Neural progenitor cell (in vitro differentiated cells): ENCODE data around the gene RAB13. TPM values are rescaled to one million over a fixed set of nuclear protein-coding genes. Genes with fewer than 3 reads are reported as not detected.

Source experiments
- DNase-seq: peaks from one replicate; pipeline ENCODE4 v3.0.0-alpha.2; 2016; ENCODE audit warnings: low spot score
- H2AFZ ChIP-seq: fragments of 200-600 bp; sonication (generic); replicated peaks from 2 replicates; pipeline ENCODE4 v1.6.1; 2016; ENCODE audit warnings: antibody characterized with exemption
- H3F3A ChIP-seq: fragments of 200-600 bp; sonication (generic); 2 replicates; pipeline ENCODE4 v1.6.1; 2016; ENCODE audit warnings: antibody characterized with exemption, low read depth
- H3K27ac ChIP-seq: fragments of 200-600 bp; sonication (generic); 2 replicates; pipeline ENCODE4 v1.5.1; 2016; ENCODE audit warnings: mild to moderate bottlenecking
- H3K27me3 ChIP-seq: fragments of 200-600 bp; sonication (generic); 2 replicates; pipeline ENCODE4 v1.6.1; 2016; ENCODE audit warnings: mild to moderate bottlenecking, moderate library complexity
- H3K36me3 ChIP-seq: fragments of 200-600 bp; sonication (generic); 2 replicates; pipeline ENCODE4 v1.5.1; 2016
- H3K4me1 ChIP-seq: fragments of 200-600 bp; sonication (generic); 2 replicates; pipeline ENCODE4 v1.6.1; 2016; ENCODE audit warnings: mixed run types
- H3K4me2 ChIP-seq: fragments of 200-600 bp; sonication (generic); 2 replicates; pipeline ENCODE4 v1.6.1; 2016
- H3K4me3 ChIP-seq: fragments of 200-600 bp; sonication (generic); 2 replicates; pipeline ENCODE4 v1.5.1; 2016
- H3K79me2 ChIP-seq: fragments of 200-600 bp; sonication (generic); 2 replicates; pipeline ENCODE4 v1.6.1; 2016; ENCODE audit warnings: low read depth
- H3K9ac ChIP-seq: fragments of 200-600 bp; sonication (generic); 2 replicates; pipeline ENCODE4 v1.6.1; 2016
- H3K9me3 ChIP-seq: fragments of 200-600 bp; sonication (generic); 2 replicates; pipeline ENCODE4 v1.5.1; 2016; ENCODE audit warnings: low read depth
- H4K20me1 ChIP-seq: fragments of 200-600 bp; sonication (generic); 2 replicates; pipeline ENCODE4 v1.6.1; 2016; ENCODE audit warnings: low read depth
- H3K27ac Mint-ChIP-seq: 3 replicates; pipeline ENCODE4 v1.8.0; 2021; ENCODE audit warnings: mixed read lengths
- H3K27me3 Mint-ChIP-seq: 2 replicates; pipeline ENCODE4 v1.8.0; 2022; ENCODE audit warnings: low read depth, mild to moderate bottlenecking, inconsistent platforms, moderate library complexity, mixed read lengths; ENCODE audit not compliant: insufficient read depth
- H3K36me3 Mint-ChIP-seq: 3 replicates; pipeline ENCODE4 v1.8.0; 2021; ENCODE audit warnings: mixed read lengths
- H3K4me1 Mint-ChIP-seq: 3 replicates; pipeline ENCODE4 v1.8.0; 2021; ENCODE audit warnings: mixed read lengths
- H3K4me3 Mint-ChIP-seq: 3 replicates; pipeline ENCODE4 v1.8.0; 2021; ENCODE audit warnings: mild to moderate bottlenecking, moderate library complexity, mixed read lengths
- H3K9me3 Mint-ChIP-seq: 3 replicates; pipeline ENCODE4 v1.8.0; 2020; ENCODE audit warnings: mixed read lengths
- EZH2 ChIP-seq: fragments of 200-600 bp; sonication (generic); IDR thresholded peaks from 2 replicates; pipeline ENCODE4 v1.6.1; 2017; ENCODE audit warnings: antibody characterized with exemption, mild to moderate bottlenecking, moderate library complexity
- EZH2phosphoT487 ChIP-seq: fragments of 200-600 bp; sonication (generic); IDR thresholded peaks from 2 replicates; pipeline ENCODE4 v1.6.1; 2017; ENCODE audit warnings: antibody characterized with exemption
- microRNA-seq: library from miRNA; unstranded; fragments of <30 nt; microRNA quantifications from one replicate; pipeline ENCODE4, GENCODE V29; 2016
- small RNA-seq: library from RNA; depleted of rRNA; stranded (forward); fragments of <200 nt; gene quantifications from one replicate; pipeline ENCODE3, GENCODE V24; 2015
- total RNA-seq: library from RNA; depleted of rRNA; stranded (reverse); fragments of >200 nt; gene quantifications from 2 replicates; pipeline ENCODE4 v1.2.3, GENCODE V29; 2015; ENCODE audit warnings: low replicate concordance
- TF ChIP-seq, protein P1 (sequence below): fragments of 200-600 bp; sonication (generic); IDR thresholded peaks from 2 replicates; pipeline ENCODE4 v1.5.1; 2017; ENCODE audit warnings: antibody characterized with exemption, mild to moderate bottlenecking

The RAB13 gene
- total RNA-seq, 1 donor from 2014 or later, result 14.3 TPM

DNA sequence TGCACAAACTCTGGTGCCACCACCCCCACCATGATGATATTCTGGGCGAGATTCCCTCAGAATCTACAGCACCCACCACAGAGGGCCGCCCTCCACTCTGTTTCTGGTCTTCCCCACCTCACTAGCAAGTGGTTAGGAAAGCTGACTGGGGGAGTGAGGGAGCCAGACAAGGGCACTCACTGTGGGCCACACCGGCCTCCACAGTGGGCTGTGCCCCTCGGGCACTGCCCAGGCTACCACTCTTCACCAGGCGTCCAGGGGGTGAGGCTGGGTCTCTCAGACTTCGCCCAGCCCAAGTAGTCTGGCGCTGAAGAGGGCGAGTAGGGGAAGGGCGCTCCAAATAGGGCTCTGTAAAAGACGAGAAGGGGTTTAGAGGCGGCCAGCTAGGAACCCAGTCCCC, 52.2 kb downstream of the RAB13 start:
- Histone ChIP-seq H3K9ac (no peak overlapping the region), H3K4me3 (no peak overlapping the region), H3F3A (no peaks in the 10 kb centered on the region), H3K79me2 (no peaks in the 10 kb centered on the region), H3K27ac (no peak overlapping the region), H3K27me3 (no peaks in the 10 kb centered on the region), H3K4me1 (no peaks in the 10 kb centered on the region), H4K20me1 (no peaks in the 10 kb centered on the region), H3K36me3 (no peaks in the 10 kb centered on the region), H2AFZ (no peak overlapping the region), H3K4me2 (no peak overlapping the region), H3K9me3 (no peaks in the 10 kb centered on the region)
- H3K4me1 Mint-ChIP-seq, result no peaks in the 10 kb centered on the region
- no peak for DNase-seq
- H3K27me3 Mint-ChIP-seq, result no peaks in the 10 kb centered on the region
- TF ChIP-seq EZH2phosphoT487 (no peak), EZH2 (no peak)
- TF ChIP-seq, protein P1, sequence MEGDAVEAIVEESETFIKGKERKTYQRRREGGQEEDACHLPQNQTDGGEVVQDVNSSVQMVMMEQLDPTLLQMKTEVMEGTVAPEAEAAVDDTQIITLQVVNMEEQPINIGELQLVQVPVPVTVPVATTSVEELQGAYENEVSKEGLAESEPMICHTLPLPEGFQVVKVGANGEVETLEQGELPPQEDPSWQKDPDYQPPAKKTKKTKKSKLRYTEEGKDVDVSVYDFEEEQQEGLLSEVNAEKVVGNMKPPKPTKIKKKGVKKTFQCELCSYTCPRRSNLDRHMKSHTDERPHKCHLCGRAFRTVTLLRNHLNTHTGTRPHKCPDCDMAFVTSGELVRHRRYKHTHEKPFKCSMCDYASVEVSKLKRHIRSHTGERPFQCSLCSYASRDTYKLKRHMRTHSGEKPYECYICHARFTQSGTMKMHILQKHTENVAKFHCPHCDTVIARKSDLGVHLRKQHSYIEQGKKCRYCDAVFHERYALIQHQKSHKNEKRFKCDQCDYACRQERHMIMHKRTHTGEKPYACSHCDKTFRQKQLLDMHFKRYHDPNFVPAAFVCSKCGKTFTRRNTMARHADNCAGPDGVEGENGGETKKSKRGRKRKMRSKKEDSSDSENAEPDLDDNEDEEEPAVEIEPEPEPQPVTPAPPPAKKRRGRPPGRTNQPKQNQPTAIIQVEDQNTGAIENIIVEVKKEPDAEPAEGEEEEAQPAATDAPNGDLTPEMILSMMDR, result no peak
- no peaks in the 10 kb centered on the region for H3K9me3 Mint-ChIP-seq
- H3K4me3 Mint-ChIP-seq, result no peak overlapping the region
- H3K36me3 Mint-ChIP-seq, result peaks cover 27% of the 10 kb centered on the region
- H3K27ac Mint-ChIP-seq, result no peak overlapping the region

DNA sequence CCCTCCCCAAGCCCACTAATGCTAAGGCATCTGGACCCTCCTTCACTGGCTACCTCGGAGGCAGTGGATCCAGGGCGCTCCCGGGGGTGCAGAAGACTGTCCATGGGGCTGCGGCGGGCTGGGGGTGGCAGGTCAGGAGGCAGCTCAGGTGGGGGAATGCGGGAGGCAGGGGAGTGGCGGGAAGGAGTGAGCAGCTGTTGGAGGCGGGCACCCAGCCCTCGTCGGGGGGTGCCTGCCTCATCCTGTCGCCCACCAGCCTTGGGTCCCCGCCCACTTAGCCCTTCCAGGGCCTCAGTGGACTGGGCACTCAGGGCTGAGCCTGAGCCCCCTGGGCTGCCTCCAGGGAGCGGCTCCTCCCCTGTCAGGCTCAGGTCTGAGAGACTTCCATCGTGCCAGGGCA, 52.7 kb downstream of the RAB13 start:
- DNase-seq, result no peak
- Histone ChIP-seq H4K20me1 (no peaks in the 10 kb centered on the region), H2AFZ (no peak overlapping the region), H3F3A (peaks cover 4% of the 10 kb centered on the region), H3K36me3 (no peaks in the 10 kb centered on the region), H3K9me3 (no peaks in the 10 kb centered on the region), H3K9ac (no peak overlapping the region), H3K79me2 (no peaks in the 10 kb centered on the region), H3K27ac (no peak overlapping the region), H3K4me1 (no peaks in the 10 kb centered on the region), H3K4me2 (no peak overlapping the region), H3K4me3 (no peak overlapping the region), H3K27me3 (no peaks in the 10 kb centered on the region)
- Mint-ChIP-seq H3K9me3 (no peaks in the 10 kb centered on the region), H3K27ac (no peak overlapping the region), H3K27me3 (no peaks in the 10 kb centered on the region), H3K4me1 (no peaks in the 10 kb centered on the region), H3K4me3 (no peak overlapping the region), H3K36me3 (peaks cover 24% of the 10 kb centered on the region)
- TF ChIP-seq, protein P1, result no peak
- TF ChIP-seq EZH2phosphoT487 (no peak), EZH2 (no peak)

DNA sequence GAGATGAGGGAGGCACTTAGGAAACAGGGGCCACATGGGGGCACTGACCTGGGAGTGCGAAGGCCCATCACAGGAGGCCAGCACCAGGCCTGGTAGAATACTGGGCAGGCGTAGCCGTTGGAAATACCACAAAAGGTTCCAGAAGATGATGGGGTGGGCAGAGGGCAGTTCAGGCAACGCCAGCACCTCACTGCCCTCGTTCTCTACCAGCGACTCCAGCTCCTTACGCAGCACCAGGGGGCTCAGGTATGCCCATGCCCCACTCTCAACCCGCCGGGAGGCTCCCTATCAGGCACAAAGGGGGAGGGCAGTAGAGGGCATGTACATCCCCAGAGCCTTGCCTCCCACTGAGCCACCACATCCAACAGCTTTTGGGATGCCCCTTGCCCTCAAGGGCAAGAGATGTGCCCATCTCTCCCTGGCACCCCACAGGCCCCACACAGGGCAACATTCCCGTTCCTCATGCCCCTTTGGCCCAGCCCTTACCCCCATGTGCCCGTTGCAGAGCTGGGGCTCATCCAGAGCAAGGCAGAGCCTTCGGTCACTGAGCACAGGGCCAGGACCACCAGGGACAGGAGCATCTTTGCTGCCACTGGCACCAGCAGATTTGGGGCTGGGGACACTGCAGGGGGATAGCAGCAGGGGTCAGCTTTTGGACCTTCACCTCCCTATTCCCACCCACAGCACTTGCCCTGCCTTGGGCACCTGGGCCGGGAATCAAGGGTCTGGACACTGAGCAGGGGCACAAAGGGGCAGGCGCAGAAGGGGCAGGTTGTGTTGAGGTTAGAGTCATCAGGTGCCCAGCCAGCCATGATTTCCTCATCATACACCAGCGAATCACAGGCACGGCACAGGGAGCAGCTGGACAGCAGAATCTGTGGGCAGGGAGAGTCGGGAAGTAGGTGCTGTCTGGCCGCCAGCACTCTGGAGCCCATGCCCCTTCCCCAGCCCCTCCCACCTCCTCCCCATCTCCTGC, 53.7 kb downstream of the RAB13 start:
- no peaks in the 10 kb centered on the region for H3K4me1 Mint-ChIP-seq
- Histone ChIP-seq H3K4me2 (no peak overlapping the region), H3K9ac (no peak overlapping the region), H3K27ac (no peak overlapping the region), H3K4me3 (no peak overlapping the region), H2AFZ (no peak overlapping the region), H3K9me3 (no peaks in the 10 kb centered on the region), H4K20me1 (no peaks in the 10 kb centered on the region), H3K27me3 (no peaks in the 10 kb centered on the region), H3K36me3 (no peaks in the 10 kb centered on the region), H3K4me1 (no peaks in the 10 kb centered on the region), H3K79me2 (no peaks in the 10 kb centered on the region), H3F3A (peaks cover 11% of the 10 kb centered on the region)
- no peak overlapping the region for H3K4me3 Mint-ChIP-seq
- DNase-seq, result no peak
- TF ChIP-seq, protein P1, result no peak
- no peak for TF ChIP-seq EZH2
- no peak for TF ChIP-seq EZH2phosphoT487
- no peaks in the 10 kb centered on the region for H3K9me3 Mint-ChIP-seq
- peaks cover 21% of the 10 kb centered on the region for H3K36me3 Mint-ChIP-seq
- no peaks in the 10 kb centered on the region for H3K27me3 Mint-ChIP-seq
- no peak overlapping the region for H3K27ac Mint-ChIP-seq

Small RNAs within 50 kb of the gene (microRNA-seq; reads per million reads assigned to microRNA genes)
- not detected for gene MIR6737

Small RNAs within 50 kb of the gene (small RNA-seq; reads per million reads assigned to genes)
- gene MIR6737, result 0.07 reads per million

Other genes with a start within 250 kb of the RAB13 start
- gene SLC27A3, start 210.9 kb downstream of the RAB13 start, total RNA-seq, result 8.2 and 10.1 TPM in 2 replicates
- 14.8 and 16.8 TPM in 2 replicates for gene GATAD2B, start 63.4 kb downstream of the RAB13 start, total RNA-seq
- 2.7 and 11.6 TPM in 2 replicates for gene DENND4B, start 39.6 kb downstream of the RAB13 start, total RNA-seq
- gene CRTC2, start 27.7 kb downstream of the RAB13 start, total RNA-seq, result 6.7 and 14.2 TPM in 2 replicates
- 73.2 and 131 TPM in 2 replicates for gene SLC39A1, start 22.8 kb downstream of the RAB13 start, total RNA-seq
- gene CREB3L4, start 18.4 kb downstream of the RAB13 start, total RNA-seq, result 33.8 and 39.7 TPM in 2 replicates
- gene JTB, start 8.7 kb downstream of the RAB13 start, total RNA-seq, result 47.7 and 94.7 TPM in 2 replicates
- gene RPS27, start 4.4 kb upstream of the RAB13 start, total RNA-seq, result 3,368 and 3,415 TPM in 2 replicates
- gene NUP210L, start 168.7 kb upstream of the RAB13 start, total RNA-seq, result not detected in 2 replicates
- gene TPM3, start 205.8 kb upstream of the RAB13 start, total RNA-seq, result 408 and 596 TPM in 2 replicates
- not detected in 2 replicates for gene CFAP141, start 220.0 kb upstream of the RAB13 start, total RNA-seq
- 135 and 148 TPM in 2 replicates for gene UBAP2L, start 234.6 kb upstream of the RAB13 start, total RNA-seq